KOPT-K1 (cell line): ENCODE measurements around the gene MEIS3.

Experiments used
- H3K27ac ChIP-seq: fragments of 200-600 bp; sonication (generic); 2 replicates; pipeline ENCODE4 v1.5.1; 2016; ENCODE audit warnings: antibody characterized with exemption, mild to moderate bottlenecking, low read depth, low read length; ENCODE audit not compliant: poor library complexity, severe bottlenecking
- H3K36me3 ChIP-seq: fragments of 200-600 bp; sonication (generic); 2 replicates; pipeline ENCODE4 v1.5.1; 2017; ENCODE audit warnings: antibody characterized with exemption, mild to moderate bottlenecking, low read length, moderate library complexity; ENCODE audit not compliant: insufficient read depth
- H3K9me3 ChIP-seq: fragments of 200-600 bp; sonication (generic); 2 replicates; pipeline ENCODE4 v1.5.1; 2017; ENCODE audit warnings: antibody characterized with exemption, low read length, mild to moderate bottlenecking; ENCODE audit not compliant: insufficient read depth, poor library complexity, severe bottlenecking

The MEIS3 gene

GRCh38 chr19:47419030-47419783, at the start of gene MEIS3:
Gene MEIS3, minus strand, starts transcription at chr19:47419527. Its CDS starts 446 bp downstream, at chr19:47419081.
- H3K36me3 ChIP-seq: no peaks in the 10 kb centered on the region
- no peaks in the 10 kb centered on the region for H3K9me3 ChIP-seq
- H3K27ac ChIP-seq: no peak within 1 kb of the TSS

- H3K9me3 ChIP-seq: no peaks in the 10 kb centered on the region
- no peak overlapping the region for H3K27ac ChIP-seq
- no peaks in the 10 kb centered on the region for H3K36me3 ChIP-seq
Measured at GRCh38 chr19:47467914-47468313, 48.6 kb upstream of the MEIS3 start.

GRCh38 chr19:47465957-47466356, 46.6 kb upstream of the MEIS3 start:
- Histone ChIP-seq H3K9me3 (no peaks in the 10 kb centered on the region), H3K36me3 (no peaks in the 10 kb centered on the region), H3K27ac (no peak overlapping the region)

GRCh38 chr19:47464675-47465419, 45.5 kb upstream of the MEIS3 start:
- H3K36me3 ChIP-seq: no peaks in the 10 kb centered on the region
- no peak overlapping the region for H3K27ac ChIP-seq
- no peaks in the 10 kb centered on the region for H3K9me3 ChIP-seq

GRCh38 chr19:47461876-47462275, 42.5 kb upstream of the MEIS3 start:
- Histone ChIP-seq H3K36me3 (no peaks in the 10 kb centered on the region), H3K9me3 (no peaks in the 10 kb centered on the region), H3K27ac (no peak overlapping the region)

GRCh38 chr19:47459477-47459876, 40.1 kb upstream of the MEIS3 start:
- no peaks in the 10 kb centered on the region for H3K36me3 ChIP-seq

GRCh38 chr19:47458672-47459071, 39.3 kb upstream of the MEIS3 start:
- H3K27ac ChIP-seq: no peak overlapping the region
- H3K9me3 ChIP-seq: peaks cover 11% of the 10 kb centered on the region
- no peaks in the 10 kb centered on the region for H3K36me3 ChIP-seq

More at GRCh38 chr19:47459477-47459876, 40.1 kb upstream of the MEIS3 start:
- Histone ChIP-seq H3K27ac (no peak overlapping the region), H3K9me3 (peaks cover 11% of the 10 kb centered on the region)

- Histone ChIP-seq H3K36me3 (no peaks in the 10 kb centered on the region), H3K9me3 (peaks cover 11% of the 10 kb centered on the region), H3K27ac (no peak overlapping the region)
Measured at GRCh38 chr19:47456721-47457474, 37.6 kb upstream of the MEIS3 start.

GRCh38 chr19:47450478-47450877, 31.2 kb upstream of the MEIS3 start:
- Histone ChIP-seq H3K9me3 (peaks cover 2% of the 10 kb centered on the region), H3K27ac (no peak overlapping the region)

GRCh38 chr19:47448360-47448727, 29.0 kb upstream of the MEIS3 start:
- H3K9me3 ChIP-seq: no peaks in the 10 kb centered on the region
- no peak overlapping the region for H3K27ac ChIP-seq
- no peaks in the 10 kb centered on the region for H3K36me3 ChIP-seq

More at GRCh38 chr19:47450478-47450877, 31.2 kb upstream of the MEIS3 start:
- H3K36me3 ChIP-seq: no peaks in the 10 kb centered on the region

- Histone ChIP-seq H3K9me3 (no peaks in the 10 kb centered on the region), H3K36me3 (no peaks in the 10 kb centered on the region), H3K27ac (no peak overlapping the region)
Measured at GRCh38 chr19:47447470-47448359, 28.4 kb upstream of the MEIS3 start.

GRCh38 chr19:47446534-47447469, 27.5 kb upstream of the MEIS3 start:
- no peaks in the 10 kb centered on the region for H3K36me3 ChIP-seq
- no peak overlapping the region for H3K27ac ChIP-seq
- no peaks in the 10 kb centered on the region for H3K9me3 ChIP-seq

- H3K36me3 ChIP-seq: no peaks in the 10 kb centered on the region
Measured at GRCh38 chr19:47445937-47446402, 26.6 kb upstream of the MEIS3 start.

More at GRCh38 chr19:47445937-47446402, 26.6 kb upstream of the MEIS3 start:
- Histone ChIP-seq H3K27ac (no peak overlapping the region), H3K9me3 (no peaks in the 10 kb centered on the region)
